ENCODE measurements around the gene TTYH1.

The TTYH1 gene

GRCh38 chr19:54424660-54425381 is 9.6 kb downstream of the TTYH1 start:
- no peak for DNase-seq

- DNase-seq: no peak
Observed at GRCh38 chr19:54425382-54425723, 10.1 kb downstream of the TTYH1 start.

GRCh38 chr19:54426291-54426931 is 11.1 kb downstream of the TTYH1 start:
- DNase-seq: no peak

DNA sequence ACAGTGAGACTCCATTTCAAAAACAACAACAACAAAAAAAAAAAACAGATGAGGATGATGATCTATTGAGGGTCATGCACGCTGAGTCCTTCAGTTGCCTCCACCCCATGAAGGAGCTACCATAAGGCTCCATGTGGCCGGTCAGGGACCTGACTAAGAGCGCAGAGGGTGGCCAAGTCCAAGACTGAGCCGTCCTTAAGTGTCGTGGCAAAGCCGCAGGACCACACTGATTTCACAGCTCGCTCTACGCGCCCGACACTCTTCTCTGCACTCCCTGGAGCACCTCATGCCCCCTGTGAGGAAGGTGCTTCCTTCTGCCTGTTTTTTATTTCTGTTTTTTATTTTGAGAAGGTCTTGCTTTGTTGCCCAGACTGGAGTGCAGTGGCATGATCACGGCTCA is 12.3 kb downstream of the TTYH1 start:
- DNase-seq: no peak

- DNase-seq: no peak
Observed at GRCh38 chr19:54428323-54429175, 13.3 kb downstream of the TTYH1 start.

DNA sequence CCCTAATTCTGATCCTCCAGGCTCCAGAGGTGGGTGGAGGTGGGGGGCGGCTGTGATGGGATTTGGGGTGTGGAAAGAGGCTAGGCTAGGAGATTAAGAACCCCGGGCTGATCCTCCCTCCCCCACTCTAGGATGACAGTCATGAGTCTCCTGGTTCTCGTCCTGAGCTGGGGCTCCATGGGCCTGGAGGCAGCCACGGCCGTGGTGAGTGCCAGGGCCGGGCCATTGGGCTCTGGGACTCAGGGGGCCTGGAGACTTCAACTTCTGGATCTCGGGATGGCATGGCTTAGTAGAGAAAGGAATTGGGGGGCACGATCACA is 13.9 kb downstream of the TTYH1 start:
- DNase-seq: no peak

GRCh38 chr19:54429545-54430227 is 14.4 kb downstream of the TTYH1 start:
- no peak for DNase-seq

DNA sequence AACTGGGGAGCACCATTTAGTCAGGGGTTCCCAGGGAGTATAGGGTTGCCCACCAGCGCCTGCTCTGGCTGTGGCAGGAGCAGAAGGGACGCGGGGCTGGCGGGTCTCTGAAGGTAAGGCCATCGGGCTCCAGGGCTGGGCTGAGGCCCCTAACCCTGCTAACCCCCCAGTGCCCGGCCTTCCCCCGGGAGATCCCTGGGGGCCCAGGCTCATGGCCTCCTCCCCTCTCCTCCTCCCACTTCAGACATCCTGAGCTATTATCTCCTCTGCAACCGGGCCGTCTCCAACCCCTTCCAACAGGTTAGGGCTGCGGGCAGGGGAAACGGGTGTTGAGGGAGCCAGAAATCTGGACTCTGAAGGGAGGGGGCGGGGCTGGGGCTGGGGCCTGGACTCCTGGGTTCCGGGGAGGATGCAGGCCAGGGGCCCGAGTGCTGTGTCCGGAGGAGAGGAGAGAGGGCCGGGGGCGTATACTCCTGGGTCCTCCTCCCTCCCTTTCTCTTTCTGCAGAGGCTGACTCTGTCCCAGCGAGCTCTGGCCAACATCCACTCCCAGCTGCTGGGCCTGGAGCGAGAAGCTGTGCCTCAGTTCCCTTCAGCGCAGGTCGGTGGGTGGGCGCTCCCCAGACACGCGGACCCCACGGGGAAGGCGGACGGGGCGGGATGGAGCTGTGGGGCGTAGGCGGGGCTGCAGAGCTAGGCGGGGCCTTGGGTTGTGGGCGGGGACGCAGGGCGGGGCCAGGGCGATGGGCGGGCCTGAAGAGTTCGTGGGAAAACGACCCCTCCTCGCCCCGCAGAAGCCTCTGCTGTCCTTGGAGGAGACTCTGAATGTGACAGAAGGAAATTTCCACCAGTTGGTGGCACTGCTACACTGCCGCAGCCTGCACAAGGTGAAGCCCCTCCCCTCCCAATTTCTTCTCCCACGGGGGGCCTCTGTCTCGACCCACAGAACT is 15.3 kb downstream of the TTYH1 start:
- DNase-seq: peak; percentile 37

- DNase-seq: no peak
Observed at GRCh38 chr19:54431255-54431838, 16.1 kb downstream of the TTYH1 start.

DNA sequence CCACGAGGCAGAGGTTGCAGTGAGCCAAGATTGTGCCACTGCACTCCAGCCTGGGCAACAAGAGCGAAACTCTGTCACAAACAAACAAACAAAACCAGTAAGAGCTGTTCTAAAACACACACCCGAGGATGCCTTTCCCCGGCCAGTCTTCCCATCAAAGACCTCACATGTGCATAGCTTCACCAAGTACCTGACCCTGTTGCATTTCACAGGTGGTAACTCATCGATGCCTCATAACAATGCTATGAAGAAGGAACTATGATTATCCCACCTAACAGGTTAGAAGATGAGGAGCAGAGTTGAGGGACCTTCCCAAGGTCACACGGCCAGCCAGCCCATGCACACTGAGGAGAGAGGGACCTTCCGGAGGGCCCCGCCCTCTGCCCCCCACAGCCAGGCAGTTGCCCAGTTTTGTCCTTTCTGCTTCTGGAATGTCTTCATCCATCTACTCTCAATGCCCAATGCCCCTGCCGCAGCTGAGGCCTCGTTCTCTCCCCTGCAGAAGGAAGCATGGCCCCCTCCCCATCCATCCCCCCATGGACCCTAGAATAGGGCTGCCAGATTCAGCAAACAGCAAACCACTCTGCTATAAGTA is 17.0 kb downstream of the TTYH1 start:
- no peak for DNase-seq

DNA sequence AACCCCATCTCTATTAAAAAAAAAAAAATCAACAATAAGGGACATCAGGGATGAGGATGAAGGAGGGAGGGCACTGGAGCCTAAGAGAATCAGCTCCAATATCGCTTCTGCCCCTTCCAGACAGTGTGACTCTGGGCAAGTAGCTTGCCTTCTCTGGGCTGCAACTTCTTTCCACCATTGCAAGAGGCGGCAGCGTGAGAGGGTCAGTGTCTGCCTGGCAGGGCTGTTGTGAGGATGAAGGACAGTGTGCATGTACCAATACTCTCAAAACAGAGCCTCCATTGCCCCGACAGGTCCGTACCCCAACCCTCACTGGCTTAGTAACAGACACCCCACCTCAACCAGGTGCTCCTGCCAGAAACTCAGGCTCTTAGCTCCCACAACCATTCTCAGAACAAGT is 18.4 kb downstream of the TTYH1 start:
- DNase-seq: no peak

DNA sequence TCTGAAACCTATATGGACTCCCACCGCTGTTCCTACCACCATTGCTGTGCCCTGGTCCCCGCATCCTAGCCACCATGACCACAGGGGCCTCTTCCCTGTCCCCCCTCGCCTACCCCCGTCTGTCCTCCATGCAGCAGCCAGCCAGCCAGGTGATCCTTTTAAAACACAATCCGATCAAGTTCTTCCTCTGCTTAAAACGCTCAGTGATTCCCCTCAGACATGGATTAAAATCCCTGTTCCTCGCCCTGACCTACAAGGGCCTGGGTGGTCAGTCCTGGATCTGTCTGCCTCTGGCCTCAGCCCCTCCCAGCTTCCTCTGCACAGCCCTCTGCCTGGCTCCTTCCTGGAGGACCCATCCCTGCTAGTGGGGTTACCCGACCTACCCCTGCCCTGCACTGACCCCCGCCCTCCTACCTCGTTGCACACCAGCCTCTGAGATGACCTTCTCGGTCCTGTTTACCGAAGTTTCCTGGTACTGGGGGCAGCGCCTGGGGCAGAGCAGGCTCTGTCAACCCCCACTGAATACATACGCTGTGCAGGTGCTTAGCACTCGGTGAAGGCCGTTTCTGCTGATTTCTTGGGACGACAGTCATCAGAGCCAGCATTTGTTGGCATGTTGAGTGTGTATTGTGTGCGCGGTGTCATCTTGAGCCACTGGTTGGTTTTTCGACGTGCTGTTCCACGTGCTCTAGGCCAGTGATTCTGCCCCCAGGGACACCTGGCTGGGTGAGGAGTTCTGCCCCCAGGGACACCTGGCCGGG is 19.0 kb downstream of the TTYH1 start:
- DNase-seq: no peak

DNA sequence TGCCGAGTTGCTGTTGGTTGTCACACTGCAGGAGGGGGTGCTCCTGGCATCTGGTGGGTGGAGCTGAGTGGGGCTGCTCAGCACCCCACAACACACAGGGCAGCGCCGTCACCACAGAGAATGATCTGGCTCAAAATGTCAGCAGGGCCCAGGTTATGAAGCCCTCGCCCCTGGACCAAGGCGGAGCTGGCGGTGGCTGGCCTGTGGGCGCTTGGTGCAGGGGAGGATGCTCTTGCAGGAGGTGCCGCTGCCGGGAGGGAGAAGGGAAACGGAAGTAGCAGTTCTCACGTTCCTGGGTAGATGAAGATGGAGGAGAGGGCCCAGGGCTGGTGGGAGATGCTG is 19.6 kb downstream of the TTYH1 start:
- no peak for DNase-seq

- DNase-seq: no peak
Observed at GRCh38 chr19:54435551-54436016, 20.3 kb downstream of the TTYH1 start.

GRCh38 chr19:54436031-54436523 is 20.8 kb downstream of the TTYH1 start:
- DNase-seq: no peak

DNA sequence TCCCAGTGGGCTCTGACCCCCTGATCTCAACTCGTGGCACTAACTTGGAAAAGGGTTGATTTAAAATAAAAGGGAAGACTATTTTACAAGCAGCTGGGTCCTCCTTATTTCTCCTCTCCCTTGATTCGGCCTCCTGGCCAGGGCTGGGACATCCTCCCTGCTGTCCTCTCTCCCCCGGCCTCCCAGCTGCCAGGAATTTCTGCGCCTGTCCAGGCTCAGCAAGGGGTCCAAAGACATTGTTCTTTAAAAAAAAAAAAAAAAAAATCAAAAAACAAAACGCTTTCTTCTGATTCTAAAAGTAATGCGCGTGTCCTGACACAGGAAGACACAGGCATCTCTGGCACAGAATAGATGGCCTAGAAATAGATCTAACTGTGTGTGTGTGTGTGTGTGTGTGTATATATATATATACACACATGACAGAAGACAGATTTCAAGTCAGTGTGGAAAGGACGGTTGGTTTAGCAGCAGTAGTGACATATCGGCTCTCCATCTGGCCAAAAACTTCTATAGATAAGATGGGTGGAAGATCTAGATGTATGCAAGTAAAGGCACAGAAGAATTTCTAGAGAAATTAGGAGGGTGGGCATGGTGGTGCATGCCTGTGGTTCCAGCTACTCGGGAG is 21.5 kb downstream of the TTYH1 start:
- DNase-seq: no peak

DNA sequence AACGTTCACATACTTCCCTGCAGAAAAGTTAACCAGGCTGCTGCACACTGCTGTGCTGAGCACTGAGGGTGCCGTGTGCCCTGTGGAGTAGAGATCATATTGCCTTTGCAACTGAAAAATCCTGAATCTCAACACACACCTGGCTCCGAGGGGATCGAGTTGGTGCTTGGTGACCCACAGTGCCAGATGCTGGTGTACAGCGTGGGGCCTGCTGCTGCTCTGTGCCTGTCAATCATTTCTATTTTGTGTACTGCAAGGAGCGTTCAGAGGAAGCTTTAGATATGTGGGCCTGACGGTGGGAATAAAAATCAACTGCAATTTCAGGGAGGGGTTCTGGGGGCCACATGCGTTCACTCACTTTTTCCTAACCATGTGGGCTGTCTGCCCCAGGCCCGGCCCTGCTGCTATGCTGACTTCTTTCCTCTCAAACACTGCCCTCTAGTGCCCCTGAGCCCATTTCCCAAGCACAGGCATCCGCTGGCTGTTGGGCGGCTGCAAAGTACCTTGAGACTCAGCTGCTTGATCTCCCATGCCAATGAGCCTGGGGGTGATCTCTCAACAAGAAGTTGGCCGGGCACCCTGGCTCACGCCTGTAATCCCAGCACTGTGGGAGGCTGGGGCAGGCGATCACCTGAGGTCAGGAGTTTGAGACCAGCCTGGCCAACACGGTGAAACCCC is 24.0 kb downstream of the TTYH1 start:
- DNase-seq: no peak

GRCh38 chr19:54440641-54441040 is 25.4 kb downstream of the TTYH1 start:
- DNase-seq: no peak

- no peak for DNase-seq
Observed at GRCh38 chr19:54444737-54445136, 29.5 kb downstream of the TTYH1 start.
